Measurements from ENCODE around the gene KLHL7.

The KLHL7 gene

GRCh38 chr7:23108995-23109394, 3.4 kb downstream of the KLHL7 start:
- H3K27ac ChIP-seq, result no peak overlapping the region
- TF ChIP-seq ZFX (IDR thresholded peaks at IDR 0.05) (no peak), CTCF (conservative IDR thresholded peaks at IDR 0.05) (no peak)

GRCh38 chr7:23109470-23109869, 3.9 kb downstream of the KLHL7 start:
- TF ChIP-seq ZFX (IDR thresholded peaks at IDR 0.05) (no peak), CTCF (conservative IDR thresholded peaks at IDR 0.05) (no peak)
- no peak overlapping the region for H3K27ac ChIP-seq

- TF ChIP-seq CTCF (conservative IDR thresholded peaks at IDR 0.05) (no peak), ZFX (IDR thresholded peaks at IDR 0.05) (no peak)
- no peak overlapping the region for H3K27ac ChIP-seq
These were observed 9.3 kb downstream of the KLHL7 start for GRCh38 chr7:23114896-23115295.

GRCh38 chr7:23115991-23116390, 10.4 kb downstream of the KLHL7 start:
- H3K27ac ChIP-seq, result no peak overlapping the region
- TF ChIP-seq CTCF (conservative IDR thresholded peaks at IDR 0.05), result no peak
- no peak for TF ChIP-seq ZFX (IDR thresholded peaks at IDR 0.05)

- H3K27ac ChIP-seq, result no peak overlapping the region
These were observed 12.3 kb downstream of the KLHL7 start for GRCh38 chr7:23117841-23118240.

GRCh38 chr7:23120106-23120505, 14.5 kb downstream of the KLHL7 start:
- no peak for TF ChIP-seq CTCF (conservative IDR thresholded peaks at IDR 0.05)
- TF ChIP-seq ZFX (IDR thresholded peaks at IDR 0.05), result no peak
- no peak overlapping the region for H3K27ac ChIP-seq

More at GRCh38 chr7:23117841-23118240, 12.3 kb downstream of the KLHL7 start:
- no peak for TF ChIP-seq ZFX (IDR thresholded peaks at IDR 0.05)
- no peak for TF ChIP-seq CTCF (conservative IDR thresholded peaks at IDR 0.05)

- H3K27ac ChIP-seq, result no peak overlapping the region
- TF ChIP-seq ZFX (IDR thresholded peaks at IDR 0.05) (no peak), CTCF (conservative IDR thresholded peaks at IDR 0.05) (no peak)
These were observed 15.6 kb downstream of the KLHL7 start for GRCh38 chr7:23121165-23121564.

Measured in C4-2B (cell line).